Sigmoid colon (tissue), 4 donors: ENCODE results near the gene SH2D2A.

Source experiments
- EP300 ChIP-seq, 4 donors: sonication (generic); formaldehyde crosslinking; IDR thresholded peaks; one replicate each; pipeline ENCODE4 v1.6.1; 2017; ENCODE audit warnings: antibody characterized with exemption in 4 of 4
- POLR2AphosphoS5 ChIP-seq, 4 donors: sonication (generic); formaldehyde crosslinking; IDR thresholded peaks; one replicate each; pipeline ENCODE4 v1.6.1; 2017; ENCODE audit warnings: antibody characterized with exemption in 4 of 4
- TF ChIP-seq, protein P1 (sequence below), 4 experiments: fragments of 450-650 bp in 3 of 4; fragments of 200-600 bp in 1 of 4; IDR thresholded peaks; one replicate each; pipeline ENCODE4 v1.5.1; 2016 to 2019; ENCODE audit warnings: antibody characterized with exemption in 4 of 4, mild to moderate bottlenecking in 3 of 4, moderate library complexity in 2 of 4

GRCh38 chr1:156756355-156756754 lies 60.3 kb downstream of the SH2D2A start:
- no peak for TF ChIP-seq EP300 (IDR thresholded peaks at IDR 0.05)
- TF ChIP-seq, protein P1, sequence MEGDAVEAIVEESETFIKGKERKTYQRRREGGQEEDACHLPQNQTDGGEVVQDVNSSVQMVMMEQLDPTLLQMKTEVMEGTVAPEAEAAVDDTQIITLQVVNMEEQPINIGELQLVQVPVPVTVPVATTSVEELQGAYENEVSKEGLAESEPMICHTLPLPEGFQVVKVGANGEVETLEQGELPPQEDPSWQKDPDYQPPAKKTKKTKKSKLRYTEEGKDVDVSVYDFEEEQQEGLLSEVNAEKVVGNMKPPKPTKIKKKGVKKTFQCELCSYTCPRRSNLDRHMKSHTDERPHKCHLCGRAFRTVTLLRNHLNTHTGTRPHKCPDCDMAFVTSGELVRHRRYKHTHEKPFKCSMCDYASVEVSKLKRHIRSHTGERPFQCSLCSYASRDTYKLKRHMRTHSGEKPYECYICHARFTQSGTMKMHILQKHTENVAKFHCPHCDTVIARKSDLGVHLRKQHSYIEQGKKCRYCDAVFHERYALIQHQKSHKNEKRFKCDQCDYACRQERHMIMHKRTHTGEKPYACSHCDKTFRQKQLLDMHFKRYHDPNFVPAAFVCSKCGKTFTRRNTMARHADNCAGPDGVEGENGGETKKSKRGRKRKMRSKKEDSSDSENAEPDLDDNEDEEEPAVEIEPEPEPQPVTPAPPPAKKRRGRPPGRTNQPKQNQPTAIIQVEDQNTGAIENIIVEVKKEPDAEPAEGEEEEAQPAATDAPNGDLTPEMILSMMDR (IDR thresholded peaks at IDR 0.05) = no peak
- TF ChIP-seq POLR2AphosphoS5 (IDR thresholded peaks at IDR 0.05) = no peak
